Endothelial cell of umbilical vein (primary cell): Measurements from ENCODE around the gene MRGPRD. TPM values are rescaled to one million over a fixed set of nuclear protein-coding genes. Genes with fewer than 3 reads are reported as not detected.

Source experiments
- BruUV-seq: library from RNA; stranded (reverse); fragments of 400-500 nt; replicated peaks from 2 replicates; lab custom pipeline; 2021; lab: Mats Ljungman, UMichigan
- CTCF ChIA-PET: fragments of 300-600, 350-600 bp; sonication (Branson Sonifier 250); formaldehyde crosslinking; loops from one replicate; lab custom pipeline; 2021; ENCODE audit warnings: antibody characterized with exemption, inconsistent platforms; lab: Charles Lee
- POLR2A ChIA-PET: fragments of 300-600, 350-600 bp; sonication (Branson Sonifier 250); formaldehyde crosslinking; loops from one replicate; lab custom pipeline; 2021; ENCODE audit warnings: antibody characterized with exemption, inconsistent platforms; lab: Charles Lee
- DNase-seq: peaks from one replicate; pipeline ENCODE4 v3.0.0-alpha.2; 2011; ENCODE audit warnings: low read depth, low spot score
- FAIRE-seq: peaks from 2 replicates; lab custom pipeline; 2011; peaks lifted over from hg19 to GRCh38; lab: Jason Lieb, UNC
- H2AFZ ChIP-seq: 2 replicates; pipeline ENCODE4 v1.6.0; 2012; ENCODE audit warnings: low read depth, low read length, control low read depth, inconsistent platforms
- H3K27ac ChIP-seq: 2 replicates; pipeline ENCODE4 v1.5.1; 2011; ENCODE audit warnings: low read depth, mild to moderate bottlenecking, control low read depth, low read length, moderate library complexity; ENCODE audit not compliant: insufficient read depth
- H3K27me3 ChIP-seq, 2 experiments: 2 replicates each; pipeline versions ENCODE4 v1.6.0 to v1.6.1; 2011; ENCODE audit warnings: low read length in 2 of 2, mixed read lengths in 1 of 2; ENCODE audit not compliant: control insufficient read depth in 2 of 2, insufficient read depth in 2 of 2
- H3K36me3 ChIP-seq, 2 experiments: 2 replicates in 1 of 2; 3 replicates in 1 of 2; pipeline ENCODE4 v1.5.1; 2011; ENCODE audit warnings: low read length in 2 of 2, mild to moderate bottlenecking in 1 of 2, moderate library complexity in 1 of 2; ENCODE audit not compliant: control insufficient read depth in 2 of 2, insufficient read depth in 2 of 2; ENCODE audit errors: extremely low read depth in 1 of 2
- H3K4me1 ChIP-seq: 3 replicates; pipeline ENCODE4 v1.5.1; 2011; ENCODE audit warnings: mild to moderate bottlenecking, low read length; ENCODE audit not compliant: control insufficient read depth, insufficient read depth; ENCODE audit errors: extremely low read depth
- H3K4me2 ChIP-seq: 2 replicates; pipeline ENCODE4 v1.6.1; 2011; ENCODE audit warnings: low read length, control low read depth, mixed read lengths; ENCODE audit not compliant: insufficient read depth
- H3K4me3 ChIP-seq, 3 experiments: fragments of 200-600 bp in 1 of 3; sonication (generic), shearing (Covaris generic) in 1 of 3; replicated peaks in 1 of 3; 2 replicates each; pipeline ENCODE4 v1.5.1; 2011 to 2016; ENCODE audit warnings: control low read depth in 3 of 3, low read length in 3 of 3, mild to moderate bottlenecking in 2 of 3, inconsistent platforms in 1 of 3, low read depth in 1 of 3, moderate library complexity in 1 of 3; ENCODE audit not compliant: insufficient read depth in 1 of 3
- H3K79me2 ChIP-seq: 2 replicates; pipeline ENCODE4 v1.6.0; 2012; ENCODE audit warnings: low read length, inconsistent platforms; ENCODE audit not compliant: control insufficient read depth, insufficient read depth
- H3K9ac ChIP-seq: replicated peaks from 2 replicates; pipeline ENCODE3; 2011; ENCODE audit warnings: low read length, control low read depth; ENCODE audit not compliant: insufficient read depth; ENCODE audit errors: extremely low read depth
- H3K9me1 ChIP-seq: replicated peaks from 3 replicates; pipeline ENCODE4 v1.6.0; 2011; ENCODE audit warnings: mild to moderate bottlenecking, low read length; ENCODE audit not compliant: control insufficient read depth, insufficient read depth; ENCODE audit errors: extremely low read depth
- H3K9me3 ChIP-seq: replicated peaks from 2 replicates; pipeline ENCODE4 v1.5.1; 2012; ENCODE audit warnings: low read length, inconsistent platforms; ENCODE audit not compliant: control insufficient read depth, insufficient read depth
- H4K20me1 ChIP-seq: replicated peaks from 2 replicates; pipeline ENCODE3; 2011; ENCODE audit warnings: mild to moderate bottlenecking, low read length; ENCODE audit not compliant: control insufficient read depth, insufficient read depth; ENCODE audit errors: extremely low read depth
- EZH2 ChIP-seq: IDR thresholded peaks from 2 replicates; pipeline ENCODE4 v1.6.1; 2012; ENCODE audit warnings: borderline replicate concordance, low read depth, mild to moderate bottlenecking, moderate library complexity, low read length, inconsistent platforms; ENCODE audit not compliant: severe bottlenecking
- FOS ChIP-seq: IDR thresholded peaks from 2 replicates; pipeline ENCODE4 v1.6.1; 2011; ENCODE audit warnings: mild to moderate bottlenecking, low read length, moderate library complexity, borderline replicate concordance; ENCODE audit not compliant: insufficient read depth
- GATA2 ChIP-seq: IDR thresholded peaks from 2 replicates; pipeline ENCODE4 v1.7.0; 2011; ENCODE audit warnings: low read depth, mild to moderate bottlenecking, moderate library complexity, mixed read lengths, low read length; ENCODE audit not compliant: insufficient read length, insufficient read depth
- JUN ChIP-seq: IDR thresholded peaks from 2 replicates; pipeline ENCODE4 v1.6.1; 2011; ENCODE audit warnings: borderline replicate concordance, low read depth; ENCODE audit not compliant: insufficient read length, insufficient read depth
- MYC ChIP-seq: IDR thresholded peaks from one replicate; pipeline ENCODE4 v1.6.1; 2011; ENCODE audit warnings: mild to moderate bottlenecking, low read depth, low read length
- POLR2A ChIP-seq: IDR thresholded peaks from 2 replicates; pipeline ENCODE4 v1.6.1; 2012; ENCODE audit warnings: low read depth, mild to moderate bottlenecking, control low read depth, low read length
- POLR2AphosphoS5 ChIP-seq: IDR thresholded peaks from 2 replicates; pipeline ENCODE4 v1.6.1; 2012; ENCODE audit warnings: low read depth, mild to moderate bottlenecking, control low read depth, low read length, moderate library complexity; ENCODE audit not compliant: insufficient read depth
- dilution Hi-C: fragments of 300-500 bp; cut with MboI; formaldehyde crosslinking; loops from one replicate; pipeline ENCODE4 v1.15.0; 2019; ENCODE audit warnings: low sequenced_read_pairs; ENCODE audit not compliant: extremely low pct_ligation_motif_present
- intact Hi-C: fragments of 100-400 bp; cut with micrococcal nuclease; formaldehyde crosslinking; loops from one replicate; pipeline ENCODE4 v1.10.0; 2022
- polyA plus RNA-seq, 4 experiments: library from polyadenylated mRNA; depleted of rRNA in 3 of 4; stranded (reverse) in 3 of 4; unstranded in 1 of 4; fragments of >200 nt; gene quantifications; 2 replicates each; pipeline versions ENCODE4 v1.2.1 to v1.2.3, GENCODE V29; 2011 to 2012; ENCODE audit warnings: missing spikeins in 1 of 4
- total RNA-seq: library from RNA; stranded (reverse); gene quantifications from 2 replicates; pipeline ENCODE4 v1.2.3, GENCODE V29; 2021
- TF ChIP-seq, protein P1 (sequence below): IDR thresholded peaks from 2 replicates; pipeline ENCODE4 v1.6.1; 2011; ENCODE audit not compliant: insufficient read depth, insufficient read length
- TF ChIP-seq, protein P2 (sequence below), 2 donors: IDR thresholded peaks; 1 replicate in 1 of 2; 2 replicates in 1 of 2; pipeline ENCODE4 v1.5.1; 2011; ENCODE audit warnings: low read length in 2 of 2, mild to moderate bottlenecking in 2 of 2, moderate library complexity in 2 of 2, control low read depth in 1 of 2, inconsistent platforms in 1 of 2, low read depth in 1 of 2; ENCODE audit not compliant: insufficient read depth in 1 of 2; ENCODE audit errors: extremely low read depth in 1 of 2

Gene MRGPRD
- total and polyA plus RNA-seq, 2 donors (not counting 3 experiments of a cell fraction or from before 2014, with no cell fraction given) = not detected

DNA sequence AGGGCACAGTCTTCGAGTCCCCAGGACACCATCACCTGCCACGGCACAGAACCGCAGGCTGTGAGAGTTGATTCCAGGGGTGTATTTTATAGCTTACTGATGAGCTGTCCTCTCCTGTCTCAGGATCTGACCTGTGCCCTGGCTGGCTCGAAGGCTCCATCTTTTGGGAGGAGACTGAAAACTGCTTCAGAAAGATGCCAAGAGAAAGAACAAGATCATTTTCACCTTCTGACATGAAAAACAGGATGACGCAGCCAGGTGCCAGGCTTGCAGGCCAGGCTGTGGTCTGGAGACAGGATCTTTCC lies 2.2 kb downstream of the MRGPRD start:
- Histone ChIP-seq H2AFZ (no peak overlapping the region), H3K27me3 (peaks cover 0 to 5% of the 10 kb centered on the region in 2 experiments), H3K27ac (no peak overlapping the region), H3K4me3 (no peak overlapping the region), H3K4me1 (no peaks in the 10 kb centered on the region), H3K9ac (no peak overlapping the region), H4K20me1 (no peaks in the 10 kb centered on the region), H3K4me2 (no peak overlapping the region), H3K9me3 (no peaks in the 10 kb centered on the region), H3K36me3 (no peaks in the 10 kb centered on the region), H3K79me2 (no peaks in the 10 kb centered on the region), H3K9me1 (no peaks in the 10 kb centered on the region)
- dilution Hi-C loops (no loop called here), intact Hi-C loops (no loop called here)
- no peak for FAIRE-seq
- no peak for TF ChIP-seq JUN
- no peak for TF ChIP-seq EZH2
- TF ChIP-seq, protein P1, sequence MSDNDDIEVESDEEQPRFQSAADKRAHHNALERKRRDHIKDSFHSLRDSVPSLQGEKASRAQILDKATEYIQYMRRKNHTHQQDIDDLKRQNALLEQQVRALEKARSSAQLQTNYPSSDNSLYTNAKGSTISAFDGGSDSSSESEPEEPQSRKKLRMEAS = no peak
- no peak for TF ChIP-seq POLR2AphosphoS5
- TF ChIP-seq, protein P2, sequence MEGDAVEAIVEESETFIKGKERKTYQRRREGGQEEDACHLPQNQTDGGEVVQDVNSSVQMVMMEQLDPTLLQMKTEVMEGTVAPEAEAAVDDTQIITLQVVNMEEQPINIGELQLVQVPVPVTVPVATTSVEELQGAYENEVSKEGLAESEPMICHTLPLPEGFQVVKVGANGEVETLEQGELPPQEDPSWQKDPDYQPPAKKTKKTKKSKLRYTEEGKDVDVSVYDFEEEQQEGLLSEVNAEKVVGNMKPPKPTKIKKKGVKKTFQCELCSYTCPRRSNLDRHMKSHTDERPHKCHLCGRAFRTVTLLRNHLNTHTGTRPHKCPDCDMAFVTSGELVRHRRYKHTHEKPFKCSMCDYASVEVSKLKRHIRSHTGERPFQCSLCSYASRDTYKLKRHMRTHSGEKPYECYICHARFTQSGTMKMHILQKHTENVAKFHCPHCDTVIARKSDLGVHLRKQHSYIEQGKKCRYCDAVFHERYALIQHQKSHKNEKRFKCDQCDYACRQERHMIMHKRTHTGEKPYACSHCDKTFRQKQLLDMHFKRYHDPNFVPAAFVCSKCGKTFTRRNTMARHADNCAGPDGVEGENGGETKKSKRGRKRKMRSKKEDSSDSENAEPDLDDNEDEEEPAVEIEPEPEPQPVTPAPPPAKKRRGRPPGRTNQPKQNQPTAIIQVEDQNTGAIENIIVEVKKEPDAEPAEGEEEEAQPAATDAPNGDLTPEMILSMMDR (IDR thresholded peaks at IDR 0.05; ENCODE audit: extremely low read depth in 1 of 2, insufficient read depth in 1 of 2, low read depth in 1 of 2, low read length in 2 of 2) = no peak
- no peak for TF ChIP-seq POLR2A
- no peak for TF ChIP-seq GATA2
- TF ChIP-seq FOS = no peak
- TF ChIP-seq MYC = no peak
- BruUV-seq = no TSS peak
- DNase-seq = no peak
- ChIA-PET CTCF (no interaction called here), POLR2A (no interaction called here)
